Uterus (tissue), 4 donors: Measurements from ENCODE around the gene CRADD. TPM values are rescaled to one million over a fixed set of nuclear protein-coding genes. Genes with fewer than 3 reads are reported as not detected.
"Not testable (repeated sequence)": the region's sequence is repeated elsewhere in the genome, so short reads cannot be mapped to it uniquely, and the experiment has no call there.

ENCODE experiments used
- DNase-seq, 2 donors: peaks; one replicate each; pipeline ENCODE4 v3.0.0-alpha.2; 2019 to 2020
- H3K27ac ChIP-seq, 2 donors: fragments of 200-600 bp; sonication (generic); 1 replicate in 1 of 2; 2 replicates in 1 of 2; pipeline ENCODE4 v1.5.1; 2016 to 2018
- H3K27me3 ChIP-seq, 2 donors: fragments of 200-600 bp; sonication (generic); one replicate each; pipeline ENCODE4 v1.5.1; 2018 to 2019; ENCODE audit warnings: control low read depth in 1 of 2
- H3K36me3 ChIP-seq, 2 donors: fragments of 200-600 bp; sonication (generic); one replicate each; pipeline ENCODE4 v1.5.1; 2019; ENCODE audit warnings: control low read depth in 1 of 2
- H3K4me1 ChIP-seq, 2 donors: fragments of 200-600 bp; sonication (generic); one replicate each; pipeline ENCODE4 v1.5.1; 2018 to 2019; ENCODE audit warnings: control low read depth in 1 of 2
- H3K4me3 ChIP-seq, 2 donors: fragments of 200-600 bp; sonication (generic); 1 replicate in 1 of 2; 2 replicates in 1 of 2; pipeline ENCODE4 v1.5.1; 2018 to 2019; ENCODE audit warnings: mild to moderate bottlenecking in 1 of 2
- H3K9me3 ChIP-seq, 2 donors: fragments of 200-600 bp; sonication (generic); one replicate each; pipeline ENCODE4 v1.5.1; 2019; ENCODE audit warnings: control low read depth in 1 of 2
- POLR2A ChIP-seq, 2 donors: fragments of 450-650 bp; IDR thresholded peaks; one replicate each; pipeline ENCODE4 v1.6.1; 2016; ENCODE audit warnings: antibody characterized with exemption in 2 of 2, mild to moderate bottlenecking in 1 of 2, moderate library complexity in 1 of 2
- intact Hi-C: fragments of 100-400 bp; cut with DNase I; formaldehyde crosslinking; loops from one replicate; pipeline ENCODE4 v1.15.1; 2023; ENCODE audit warnings: low total_unique reads
- total RNA-seq, 4 donors: library from RNA; depleted of rRNA in 3 of 4; stranded (reverse); fragments of >200 nt in 3 of 4; gene quantifications; one replicate each; pipeline versions ENCODE4 v1.1.0 to v1.2.4, GENCODE V29; 2014 to 2023
- TF ChIP-seq, protein P1 (sequence below), 4 experiments: fragments of 200-600 bp in 2 of 4; fragments of 450-650 bp in 2 of 4; sonication (generic) in 2 of 4; IDR thresholded peaks; one replicate each; pipeline ENCODE4 v1.5.1; 2016 to 2019; ENCODE audit warnings: antibody characterized with exemption in 4 of 4, mild to moderate bottlenecking in 2 of 4, moderate library complexity in 1 of 4
- donor health status: DM: yes; HTN: yes; CAD: no.

Gene CRADD
- total RNA-seq, 4 donors from 2014 or later = 26.4 to 105 (median 49.2) TPM

DNA sequence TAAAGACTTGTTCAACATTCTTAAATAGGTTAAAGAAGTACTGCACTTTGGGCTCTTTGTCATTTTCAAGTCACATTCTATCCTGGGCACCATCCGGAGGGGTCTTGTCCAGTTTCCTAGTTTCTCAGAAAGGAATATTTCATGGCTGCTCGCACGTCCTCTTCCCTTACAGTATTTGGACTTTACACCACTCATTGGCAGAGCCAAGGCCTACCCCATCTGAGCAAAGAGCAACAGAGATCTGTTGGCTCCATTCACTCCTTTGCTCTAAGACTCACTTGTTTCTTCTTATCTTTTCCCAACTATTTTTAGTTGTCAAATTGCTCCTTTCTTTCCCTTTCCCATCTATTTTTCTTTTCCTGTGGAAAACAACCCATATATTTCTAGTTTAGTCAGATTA is 118.2 kb downstream of the CRADD start:
- Histone ChIP-seq H3K4me3 (no peak overlapping the region), H3K27me3 (no peaks in the 10 kb centered on the region), H3K27ac (no peak overlapping the region), H3K4me1 (no peaks in the 10 kb centered on the region), H3K9me3 (no peaks in the 10 kb centered on the region), H3K36me3 (no peaks in the 10 kb centered on the region)
- TF ChIP-seq, protein P1, sequence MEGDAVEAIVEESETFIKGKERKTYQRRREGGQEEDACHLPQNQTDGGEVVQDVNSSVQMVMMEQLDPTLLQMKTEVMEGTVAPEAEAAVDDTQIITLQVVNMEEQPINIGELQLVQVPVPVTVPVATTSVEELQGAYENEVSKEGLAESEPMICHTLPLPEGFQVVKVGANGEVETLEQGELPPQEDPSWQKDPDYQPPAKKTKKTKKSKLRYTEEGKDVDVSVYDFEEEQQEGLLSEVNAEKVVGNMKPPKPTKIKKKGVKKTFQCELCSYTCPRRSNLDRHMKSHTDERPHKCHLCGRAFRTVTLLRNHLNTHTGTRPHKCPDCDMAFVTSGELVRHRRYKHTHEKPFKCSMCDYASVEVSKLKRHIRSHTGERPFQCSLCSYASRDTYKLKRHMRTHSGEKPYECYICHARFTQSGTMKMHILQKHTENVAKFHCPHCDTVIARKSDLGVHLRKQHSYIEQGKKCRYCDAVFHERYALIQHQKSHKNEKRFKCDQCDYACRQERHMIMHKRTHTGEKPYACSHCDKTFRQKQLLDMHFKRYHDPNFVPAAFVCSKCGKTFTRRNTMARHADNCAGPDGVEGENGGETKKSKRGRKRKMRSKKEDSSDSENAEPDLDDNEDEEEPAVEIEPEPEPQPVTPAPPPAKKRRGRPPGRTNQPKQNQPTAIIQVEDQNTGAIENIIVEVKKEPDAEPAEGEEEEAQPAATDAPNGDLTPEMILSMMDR (IDR thresholded peaks at IDR 0.05) = no peak
- no peak for TF ChIP-seq POLR2A (IDR thresholded peaks at IDR 0.05)
- no peak for DNase-seq
- intact Hi-C loops = no loop called here

GRCh38 chr12:93796729-93797128 is 119.6 kb downstream of the CRADD start:
- no peaks in the 10 kb centered on the region for H3K9me3 ChIP-seq
- H3K27ac ChIP-seq = no peak overlapping the region
- DNase-seq = no peak
- H3K36me3 ChIP-seq = no peaks in the 10 kb centered on the region
- no peaks in the 10 kb centered on the region for H3K4me1 ChIP-seq
- TF ChIP-seq POLR2A (IDR thresholded peaks at IDR 0.05) = no peak
- H3K4me3 ChIP-seq = no peak overlapping the region
- intact Hi-C loops = no loop called here
- H3K27me3 ChIP-seq = no peaks in the 10 kb centered on the region

DNA sequence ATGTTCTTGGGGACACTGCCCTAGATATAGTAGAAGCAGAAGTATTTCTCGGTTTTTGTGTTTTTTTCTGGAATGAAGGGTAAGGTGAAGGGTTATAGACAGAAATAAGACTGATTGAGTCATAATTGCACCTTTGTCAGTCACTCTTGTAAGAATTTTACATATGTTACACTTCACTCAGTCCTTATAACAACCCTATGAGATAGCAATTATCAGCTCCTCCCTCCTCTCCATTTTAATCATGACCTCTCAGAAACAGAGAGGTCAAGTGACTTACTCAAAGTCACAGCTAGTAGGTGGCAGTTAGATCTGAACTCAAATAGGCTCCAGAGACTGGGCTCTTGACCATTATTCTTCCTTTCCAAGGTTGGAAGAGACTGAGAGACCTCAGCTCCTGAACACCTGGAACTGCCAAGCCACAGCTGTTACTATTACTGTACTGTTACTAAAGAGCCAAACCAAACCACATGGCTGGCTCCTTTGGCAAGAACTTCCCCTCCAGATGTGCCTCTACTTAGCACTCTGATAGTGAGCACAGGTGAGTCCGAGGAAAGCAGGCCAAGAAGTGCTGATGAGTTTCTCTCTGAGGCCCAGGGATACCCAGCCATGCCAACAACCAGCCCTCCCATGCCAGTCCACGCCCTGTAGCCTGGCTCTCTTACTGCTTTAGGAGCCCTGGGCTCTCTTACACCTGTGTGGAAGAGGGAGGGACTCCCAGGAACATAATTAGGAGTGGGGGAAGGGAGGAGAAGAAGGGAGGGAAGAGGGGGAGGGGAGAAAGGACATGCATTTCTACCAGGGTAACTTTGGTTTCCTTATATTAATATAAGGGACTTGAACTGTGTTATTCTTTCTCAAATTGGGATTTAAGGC is 121.3 kb downstream of the CRADD start:
- DNase-seq = no peak
- intact Hi-C loops = no loop called here
- H3K27ac ChIP-seq = no peak overlapping the region
- TF ChIP-seq, protein P1 (IDR thresholded peaks at IDR 0.05) = no peak
- TF ChIP-seq POLR2A (IDR thresholded peaks at IDR 0.05) = no peak
- no peaks in the 10 kb centered on the region for H3K4me1 ChIP-seq
- H3K36me3 ChIP-seq = no peaks in the 10 kb centered on the region
- H3K4me3 ChIP-seq = no peak overlapping the region
- H3K27me3 ChIP-seq = no peaks in the 10 kb centered on the region
- no peaks in the 10 kb centered on the region for H3K9me3 ChIP-seq

DNA sequence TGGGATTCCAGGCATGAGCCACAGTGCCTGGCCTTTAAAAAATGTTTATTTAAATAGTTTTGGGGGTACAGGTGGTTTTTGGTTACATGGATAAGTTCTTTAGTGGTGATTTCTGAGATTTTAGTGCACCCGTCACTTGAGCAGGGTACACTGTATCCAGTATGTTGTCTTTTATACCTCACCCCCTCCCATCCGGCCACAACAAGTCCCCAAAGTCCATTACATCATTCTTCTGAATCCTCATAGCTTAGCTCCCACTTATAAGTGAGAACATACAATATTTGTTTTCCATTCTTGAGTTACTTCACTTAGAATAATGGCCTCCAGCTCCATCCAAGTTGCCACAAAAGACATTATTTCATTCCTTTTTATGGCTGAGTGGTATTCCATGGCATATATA is 124.5 kb downstream of the CRADD start:
- H3K4me1 ChIP-seq, H3K36me3 ChIP-seq, H3K4me3 ChIP-seq, H3K27me3 ChIP-seq, H3K27ac ChIP-seq, H3K9me3 ChIP-seq, intact Hi-C loops, DNase-seq: not testable (repeated sequence)

GRCh38 chr12:93802293-93802692 is 125.1 kb downstream of the CRADD start:
- Histone ChIP-seq H3K27ac (peak overlapping the region; percentile 72 to 75), H3K36me3 (no peaks in the 10 kb centered on the region), H3K4me1 (no peaks in the 10 kb centered on the region), H3K9me3 (no peaks in the 10 kb centered on the region), H3K4me3 (no peak overlapping the region), H3K27me3 (no peaks in the 10 kb centered on the region)
- TF ChIP-seq, protein P1 (IDR thresholded peaks at IDR 0.05) = no peak
- TF ChIP-seq POLR2A (IDR thresholded peaks at IDR 0.05) = no peak
- intact Hi-C loops = no loop called here
- no peak for DNase-seq

DNA sequence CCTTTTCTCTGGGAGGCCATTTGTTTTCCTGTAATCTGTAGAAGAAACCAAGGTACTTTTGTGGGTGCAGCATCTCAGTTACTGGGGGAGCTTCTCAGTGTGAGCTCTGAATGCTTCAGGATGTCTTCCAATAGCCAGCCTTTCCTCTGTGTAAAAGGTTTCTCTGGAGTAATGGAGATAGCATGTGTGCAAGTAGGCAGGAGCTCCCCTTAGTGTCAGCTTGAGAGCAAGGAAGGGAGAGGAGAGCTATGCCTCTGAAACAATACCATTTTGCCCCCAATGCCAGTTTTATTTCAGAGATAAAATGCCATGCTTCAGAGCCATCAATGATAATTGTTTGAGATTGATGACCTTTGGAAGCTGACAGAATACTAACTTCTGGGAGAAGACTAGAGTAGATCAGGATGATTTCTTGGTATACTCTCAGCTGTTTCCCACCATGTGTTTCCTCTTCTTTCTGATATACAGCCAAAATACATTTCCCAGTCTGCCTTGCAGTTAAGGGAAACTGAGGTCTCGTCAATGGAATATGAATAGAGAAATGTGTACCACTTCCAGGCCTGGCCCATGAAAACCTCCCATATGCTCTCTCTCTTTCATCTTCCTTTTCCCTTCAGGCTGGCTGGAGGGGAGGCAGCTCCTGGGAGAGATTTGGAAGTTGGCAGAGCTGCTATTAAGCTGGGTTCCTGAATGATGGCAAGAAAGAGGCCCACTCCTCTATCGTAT is 125.7 kb downstream of the CRADD start:
- TF ChIP-seq POLR2A (IDR thresholded peaks at IDR 0.05) = no peak
- TF ChIP-seq, protein P1 (IDR thresholded peaks at IDR 0.05) = peak in 3 of 4 experiments; percentile 12 to 31 (median 27)
- no peaks in the 10 kb centered on the region for H3K4me1 ChIP-seq
- H3K4me3 ChIP-seq = no peak overlapping the region
- intact Hi-C loops = no loop called here
- H3K27ac ChIP-seq = peak overlapping the region; percentile 72 to 75
- no peak for DNase-seq
- no peaks in the 10 kb centered on the region for H3K36me3 ChIP-seq
- no peaks in the 10 kb centered on the region for H3K27me3 ChIP-seq
- H3K9me3 ChIP-seq = no peaks in the 10 kb centered on the region
